OCI-LY3 (cell line): ENCODE measurements around the gene GTF2A2.
"Not testable (repeated sequence)": the region's sequence is repeated elsewhere in the genome, so short reads cannot be mapped to it uniquely, and the experiment has no call there.

Experiments used
- H2AFZ ChIP-seq: fragments of 200-600, 300-600 bp; shearing (Covaris generic); 2 replicates; pipeline ENCODE4 v1.6.0; 2014; ENCODE audit warnings: antibody characterized with exemption, low read depth, low read length
- H3K27ac ChIP-seq: fragments of 200-600, 300-600 bp; sonication (generic); 2 replicates; pipeline ENCODE4 v1.5.1; 2014; ENCODE audit warnings: mild to moderate bottlenecking, low read length, moderate library complexity, mixed read lengths
- H3K27me3 ChIP-seq: fragments of 200-600, 300-600 bp; sonication (generic); 2 replicates; pipeline ENCODE4 v1.6.1; 2014; ENCODE audit warnings: low read depth, low read length, mixed read lengths
- H3K36me3 ChIP-seq: fragments of 200-600, 300-600 bp; sonication (generic); replicated peaks from 2 replicates; pipeline ENCODE3; 2014; ENCODE audit warnings: low read depth, low read length, mixed read lengths
- H3K4me1 ChIP-seq: fragments of 300-600, 200-600 bp; sonication (generic); 2 replicates; pipeline ENCODE4 v1.6.1; 2014; ENCODE audit warnings: low read length, mixed read lengths
- H3K4me2 ChIP-seq: fragments of 200-600, 300-600 bp; sonication (generic); 2 replicates; pipeline ENCODE4 v1.6.1; 2014; ENCODE audit warnings: low read length, mixed read lengths
- H3K4me3 ChIP-seq: fragments of 300-600, 200-600 bp; sonication (generic); 2 replicates; pipeline ENCODE4 v1.5.1; 2014; ENCODE audit warnings: antibody characterized with exemption, mild to moderate bottlenecking, low read length, moderate library complexity
- H3K79me2 ChIP-seq: fragments of 300-600, 200-600 bp; shearing (Covaris generic); 2 replicates; pipeline ENCODE4 v1.6.1; 2014; ENCODE audit warnings: mild to moderate bottlenecking, low read length, mixed read lengths
- H3K9ac ChIP-seq: fragments of 300-600, 200-600 bp; shearing (Covaris generic); 2 replicates; pipeline ENCODE4 v1.6.0; 2014; ENCODE audit warnings: mild to moderate bottlenecking, low read length, moderate library complexity
- H3K9me3 ChIP-seq: fragments of 200-600, 300-600 bp; shearing (Covaris generic); 2 replicates; pipeline ENCODE4 v1.6.1; 2014; ENCODE audit warnings: low read length, mixed read lengths; ENCODE audit not compliant: insufficient read depth
- H4K20me1 ChIP-seq: fragments of 200-600, 300-600 bp; sonication (generic); 2 replicates; pipeline ENCODE4 v1.6.1; 2016; ENCODE audit warnings: low read length, mixed read lengths; ENCODE audit not compliant: insufficient read depth
- CTCF ChIP-seq: fragments of 200-600, 300-600 bp; sonication (generic); IDR thresholded peaks from 2 replicates; pipeline ENCODE4 v1.5.1; 2014; ENCODE audit warnings: antibody characterized with exemption, low read length, low read depth
- EZH2phosphoT487 ChIP-seq: fragments of 200-600 bp; shearing (Covaris generic); IDR thresholded peaks from 2 replicates; pipeline ENCODE4 v1.6.1; 2018; ENCODE audit warnings: antibody characterized with exemption, mixed run types, low read depth

The GTF2A2 gene

DNA sequence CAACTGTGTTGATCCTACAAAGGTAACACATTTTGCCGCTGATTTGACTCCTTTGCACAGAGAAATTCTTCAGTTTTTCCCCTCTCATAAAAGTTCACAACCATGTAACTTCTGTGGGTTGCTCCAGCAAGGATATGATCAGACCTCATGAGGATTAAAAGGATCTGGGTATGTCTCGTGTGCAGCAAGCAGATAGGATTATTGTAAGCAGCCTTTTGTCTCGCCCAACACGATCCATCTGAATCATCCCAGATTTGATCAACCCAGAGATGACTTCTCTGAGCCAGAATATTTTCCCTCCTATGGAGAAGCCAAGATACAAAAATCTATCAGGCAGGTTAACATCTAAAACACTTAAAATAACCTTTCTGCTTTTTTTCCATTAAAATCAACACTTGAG is 44.6 kb upstream of the GTF2A2 start:
- Histone ChIP-seq H3K27me3 (peaks cover 18% of the 10 kb centered on the region), H3K27ac (no peak overlapping the region), H3K4me2 (no peak overlapping the region), H3K4me1 (peaks cover 8% of the 10 kb centered on the region), H3K9me3 (no peaks in the 10 kb centered on the region), H3K9ac (no peak overlapping the region), H2AFZ (no peak overlapping the region), H3K79me2 (no peaks in the 10 kb centered on the region), H3K4me3 (no peak overlapping the region), H3K36me3 (no peaks in the 10 kb centered on the region), H4K20me1 (no peaks in the 10 kb centered on the region)
- TF ChIP-seq CTCF (no peak), EZH2phosphoT487 (no peak)

GRCh38 chr15:59699810-59700431 is 42.6 kb upstream of the GTF2A2 start:
- Histone ChIP-seq H3K27me3 (peaks cover 18% of the 10 kb centered on the region), H3K79me2 (no peaks in the 10 kb centered on the region), H3K9me3 (no peaks in the 10 kb centered on the region), H3K4me3 (no peak overlapping the region), H2AFZ (no peak overlapping the region), H3K9ac (no peak overlapping the region), H3K27ac (no peak overlapping the region), H3K4me1 (no peaks in the 10 kb centered on the region), H4K20me1 (no peaks in the 10 kb centered on the region), H3K4me2 (no peak overlapping the region), H3K36me3 (no peaks in the 10 kb centered on the region)
- TF ChIP-seq CTCF (no peak), EZH2phosphoT487 (no peak)

GRCh38 chr15:59698065-59698464 is 40.8 kb upstream of the GTF2A2 start:
- H3K4me1 ChIP-seq, result not testable (repeated sequence)

GRCh38 chr15:59696332-59696731 is 39.0 kb upstream of the GTF2A2 start:
- no peak overlapping the region for H3K4me2 ChIP-seq
- no peaks in the 10 kb centered on the region for H3K27me3 ChIP-seq
- H3K79me2 ChIP-seq, result no peaks in the 10 kb centered on the region
- no peaks in the 10 kb centered on the region for H4K20me1 ChIP-seq
- H3K9ac ChIP-seq, result no peak overlapping the region
- no peak overlapping the region for H2AFZ ChIP-seq
- no peak overlapping the region for H3K4me3 ChIP-seq
- H3K27ac ChIP-seq, result no peak overlapping the region
- no peak for TF ChIP-seq EZH2phosphoT487
- TF ChIP-seq CTCF, result no peak
- H3K9me3 ChIP-seq, result no peaks in the 10 kb centered on the region
- no peaks in the 10 kb centered on the region for H3K36me3 ChIP-seq
- peaks cover 2% of the 10 kb centered on the region; the same call in 1 of the 2 replicates for H3K4me1 ChIP-seq

More at GRCh38 chr15:59698065-59698464, 40.8 kb upstream of the GTF2A2 start:
- H3K27ac ChIP-seq, H2AFZ ChIP-seq, H4K20me1 ChIP-seq, H3K79me2 ChIP-seq, H3K36me3 ChIP-seq, H3K9me3 ChIP-seq, H3K27me3 ChIP-seq, H3K9ac ChIP-seq, H3K4me3 ChIP-seq, H3K4me2 ChIP-seq: not testable (repeated sequence)

DNA sequence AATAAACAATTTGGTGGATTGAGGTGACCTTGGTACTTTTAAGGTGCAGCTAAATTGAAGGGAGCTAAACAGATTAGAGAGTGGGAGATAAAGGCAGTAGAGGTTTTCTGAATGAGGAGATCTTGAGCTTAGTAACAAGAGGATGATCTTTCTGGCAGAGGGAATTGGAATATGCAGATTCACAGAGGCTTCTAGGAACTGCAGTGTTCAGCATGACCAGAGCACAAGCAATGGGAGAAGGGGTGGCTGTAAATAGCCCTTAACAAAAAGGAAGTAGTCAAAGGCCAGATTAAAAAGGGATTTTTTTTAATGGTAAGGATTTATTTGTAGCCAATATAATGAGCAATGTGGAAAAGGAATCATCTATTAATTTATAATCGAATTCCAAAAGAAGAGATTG is 37.5 kb upstream of the GTF2A2 start:
- no peak overlapping the region for H3K4me3 ChIP-seq
- H3K4me2 ChIP-seq, result no peak overlapping the region
- no peaks in the 10 kb centered on the region for H3K27me3 ChIP-seq
- no peaks in the 10 kb centered on the region for H3K36me3 ChIP-seq
- peaks cover 13% of the 10 kb centered on the region for H3K4me1 ChIP-seq
- no peak overlapping the region for H3K9ac ChIP-seq
- no peaks in the 10 kb centered on the region for H3K9me3 ChIP-seq
- H3K79me2 ChIP-seq, result no peaks in the 10 kb centered on the region
- H3K27ac ChIP-seq, result no peak overlapping the region
- no peak for TF ChIP-seq CTCF
- no peak for TF ChIP-seq EZH2phosphoT487
- H4K20me1 ChIP-seq, result no peaks in the 10 kb centered on the region
- no peak overlapping the region for H2AFZ ChIP-seq
